Dermis microvascular lymphatic vessel endothelial cell (primary cell): Measurements from ENCODE around the gene AGA. TPM values are rescaled to one million over a fixed set of nuclear protein-coding genes. Genes with fewer than 3 reads are reported as not detected.

ENCODE experiments used
- DNase-seq, 2 donors: peaks; one replicate each; pipeline versions ENCODE4 v3.0.0 to v3.0.0-alpha.2; 2010; ENCODE audit warnings: low read depth in 2 of 2
- total RNA-seq: library from RNA; depleted of rRNA; stranded (reverse); fragments of >200 nt; gene quantifications from 2 replicates; pipeline ENCODE4 v1.2.1, GENCODE V29; 2014

AGA gene
- total RNA-seq, 1 donor from 2014 or later = 28.2 TPM

DNA sequence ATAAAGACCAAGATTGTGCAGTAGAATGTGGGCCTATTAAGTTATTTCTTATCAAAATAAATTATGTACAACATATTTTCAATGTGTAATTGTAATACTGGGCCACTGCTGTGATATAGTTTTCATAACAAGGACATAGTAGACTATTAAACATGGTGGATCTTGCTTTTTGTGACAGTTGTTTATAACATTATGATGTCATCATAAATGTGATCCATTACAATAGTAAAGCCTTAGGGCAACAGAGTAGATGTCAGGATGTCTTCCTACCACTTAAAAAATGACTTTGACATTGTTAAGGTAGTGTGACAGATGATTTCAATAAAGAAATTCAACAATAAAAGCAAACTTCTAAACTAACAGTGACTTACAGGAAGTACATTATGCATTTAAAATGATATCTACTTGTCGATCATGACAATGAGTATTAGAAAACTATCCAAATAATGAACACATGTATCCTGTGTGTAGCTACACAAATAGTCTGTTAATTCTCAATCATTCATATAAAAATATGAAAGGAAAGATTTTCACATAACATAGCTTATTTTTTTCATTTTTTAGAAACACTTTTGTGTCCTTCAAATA is 5.3 kb upstream of the AGA start:
- DNase-seq = no peak

GRCh38 chr4:177446586-177446985 is 4.3 kb upstream of the AGA start:
- no peak for DNase-seq

GRCh38 chr4:177444911-177445736 is 2.9 kb upstream of the AGA start:
- no peak for DNase-seq

DNA sequence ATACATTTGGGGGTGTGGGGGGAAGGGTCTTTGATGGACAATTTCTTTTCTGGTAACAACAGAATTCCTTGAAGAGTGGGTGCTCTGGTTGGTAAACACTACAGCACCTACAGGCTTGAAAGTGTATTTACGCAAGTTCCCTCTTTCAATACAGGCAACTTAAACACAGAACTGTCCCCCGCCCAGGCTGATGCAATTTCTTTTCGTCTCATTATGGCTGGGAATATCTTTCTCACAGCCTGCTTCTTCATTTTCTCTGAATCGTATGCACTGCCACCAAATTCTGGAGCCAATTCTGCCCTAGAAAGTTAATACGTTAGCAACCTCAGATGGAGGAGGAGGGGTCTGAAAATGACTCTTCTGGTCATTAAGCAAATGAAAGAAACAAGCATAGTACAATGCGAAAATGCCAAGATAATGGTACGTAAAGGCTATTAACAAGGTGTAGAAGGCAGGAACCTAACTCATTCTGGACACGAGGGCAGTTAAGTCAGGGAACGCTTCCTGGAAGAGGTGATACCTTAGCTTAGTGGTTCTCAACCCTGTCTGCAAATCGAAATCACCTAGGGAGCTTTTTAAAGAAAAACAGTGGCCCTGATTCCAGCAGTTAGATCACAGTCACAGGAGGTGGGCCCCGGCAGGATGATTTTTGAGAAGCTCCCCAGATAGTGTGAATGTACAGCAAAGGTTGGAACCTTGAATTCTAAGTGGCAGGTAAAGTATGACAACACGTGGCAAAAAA is 1.0 kb downstream of the AGA start:
- DNase-seq = no peak

DNA sequence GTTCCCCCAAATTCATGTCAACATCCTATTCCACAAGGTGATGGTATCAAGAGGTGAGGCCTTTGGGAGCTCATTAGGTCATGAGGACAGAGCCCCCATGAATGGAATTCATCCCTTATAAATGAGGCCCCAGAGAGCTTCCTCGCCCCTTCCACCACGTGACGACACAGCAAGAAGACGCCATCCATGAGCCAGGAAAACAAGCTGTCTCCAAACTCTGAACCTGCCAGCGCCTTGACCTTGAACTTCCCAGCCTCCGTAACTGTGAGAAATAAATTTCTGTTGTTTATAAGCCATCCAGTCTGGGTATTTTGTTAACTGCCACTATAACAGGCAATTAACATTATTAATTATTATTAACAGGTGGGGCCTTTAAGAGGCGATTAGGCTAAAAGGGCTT is 5.8 kb downstream of the AGA start:
- DNase-seq = no peak

- DNase-seq = no peak
These were observed 7.6 kb downstream of the AGA start for GRCh38 chr4:177434667-177435066.

DNA sequence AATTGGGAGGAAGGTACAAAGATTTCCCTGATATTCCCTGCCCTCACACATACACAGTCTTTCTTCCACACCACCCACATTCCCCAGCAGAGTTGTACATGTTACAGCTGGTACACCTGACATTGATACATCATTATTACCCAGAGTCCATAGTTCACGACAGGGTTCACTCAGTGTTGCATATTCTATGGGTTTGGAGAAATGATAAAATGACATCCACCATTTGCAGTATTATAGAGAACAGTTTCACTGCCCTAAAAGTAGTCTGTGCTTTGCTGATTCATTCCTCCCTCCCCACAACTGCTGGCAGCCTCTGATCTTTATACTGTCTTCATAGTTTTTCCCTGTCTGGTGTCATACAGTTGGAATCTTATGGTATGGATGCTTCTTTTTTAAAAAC is 15.0 kb downstream of the AGA start:
- DNase-seq = no peak

- DNase-seq = no peak
These were observed 22.8 kb downstream of the AGA start for GRCh38 chr4:177419434-177419833.

- no peak for DNase-seq
These were observed 28.6 kb downstream of the AGA start for GRCh38 chr4:177413656-177414055.

GRCh38 chr4:177413076-177413475 is 29.2 kb downstream of the AGA start:
- no peak for DNase-seq

- no peak for DNase-seq
These were observed 30.2 kb downstream of the AGA start for GRCh38 chr4:177411996-177412395.

- DNase-seq = no peak
These were observed 31.7 kb downstream of the AGA start for GRCh38 chr4:177410566-177410965.

DNA sequence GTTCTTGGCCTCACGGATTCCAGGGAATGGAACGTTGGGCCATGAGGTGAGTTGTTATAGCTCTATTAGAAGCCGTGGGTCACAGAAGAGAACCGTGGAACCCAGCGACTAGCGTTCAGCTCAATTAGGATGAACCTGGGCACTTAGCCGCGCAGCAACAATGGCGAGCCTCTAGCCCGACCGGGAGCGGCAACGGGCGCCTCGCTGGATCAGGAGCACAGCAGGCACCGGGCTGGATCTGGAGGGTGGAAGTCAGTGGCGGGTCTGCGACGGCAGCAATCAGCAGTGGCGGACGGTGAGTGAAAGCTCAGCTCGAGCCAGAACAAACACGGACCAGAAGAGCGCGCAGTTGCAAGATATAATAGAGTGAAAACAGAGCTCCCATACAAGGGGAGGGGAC is 34.2 kb downstream of the AGA start:
- no peak for DNase-seq

GRCh38 chr4:177405508-177405907 is 36.7 kb downstream of the AGA start:
- no peak for DNase-seq

GRCh38 chr4:177404986-177405385 is 37.3 kb downstream of the AGA start:
- DNase-seq = no peak

GRCh38 chr4:177404342-177404741 is 37.9 kb downstream of the AGA start:
- DNase-seq = no peak

DNA sequence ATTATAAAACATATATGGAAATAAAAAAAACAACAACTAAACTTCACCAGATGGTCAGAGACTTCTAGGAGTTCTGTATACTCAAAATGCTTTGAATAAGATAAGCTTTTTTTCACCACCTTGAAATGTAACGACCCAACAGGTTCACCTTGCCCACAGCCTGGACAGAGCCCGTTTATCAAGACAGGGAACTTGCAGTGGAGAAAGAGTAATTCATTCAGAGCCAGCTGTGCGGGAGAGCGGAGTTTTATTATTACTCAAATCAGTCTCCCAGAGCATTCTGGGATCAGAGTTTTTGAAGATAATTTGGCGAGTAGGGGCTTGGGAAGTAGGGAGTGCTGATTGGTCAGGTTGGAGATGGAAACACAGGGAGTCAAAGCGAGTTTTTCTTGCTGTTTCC is 38.5 kb downstream of the AGA start:
- no peak for DNase-seq

- DNase-seq = no peak
These were observed 40.5 kb downstream of the AGA start for GRCh38 chr4:177401658-177402273.

DNA sequence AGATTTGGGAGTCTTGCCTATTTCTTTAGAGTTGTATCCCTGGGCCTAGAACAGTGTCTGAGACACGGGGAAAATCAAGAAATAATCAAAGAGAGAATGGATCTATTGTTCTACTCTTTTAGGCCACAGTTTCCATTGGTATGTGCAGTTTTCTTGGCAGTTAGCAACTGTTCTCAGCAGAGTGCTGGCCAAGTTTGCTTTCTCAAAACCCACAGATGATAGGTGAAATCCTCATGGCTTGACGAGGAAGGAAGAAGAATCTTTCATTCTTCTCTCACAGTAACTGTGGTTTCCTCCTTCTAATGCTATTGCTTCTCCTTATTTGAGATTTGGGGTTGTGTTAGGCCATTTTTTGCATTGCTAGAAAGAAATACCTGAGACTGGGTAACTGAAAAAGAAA is 42.2 kb downstream of the AGA start:
- no peak for DNase-seq

DNA sequence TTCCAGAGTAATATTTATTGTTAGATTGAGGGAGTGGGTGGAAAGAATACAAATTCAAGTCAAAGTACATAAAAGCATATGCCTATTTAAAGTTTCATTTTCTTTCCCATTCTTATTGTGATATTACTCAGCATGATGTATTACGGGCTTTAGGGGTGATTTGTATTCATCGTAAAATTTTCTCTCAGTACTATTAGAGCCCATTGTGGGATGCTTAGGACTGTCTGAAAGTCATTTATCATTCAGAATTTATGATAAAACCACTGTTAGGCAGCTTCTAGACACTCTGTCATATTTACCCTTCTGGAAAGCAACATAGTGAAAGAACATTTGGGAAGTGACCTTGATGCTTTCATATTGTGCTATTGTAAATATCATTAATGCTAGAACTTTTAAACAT is 45.9 kb downstream of the AGA start:
- DNase-seq = no peak

DNA sequence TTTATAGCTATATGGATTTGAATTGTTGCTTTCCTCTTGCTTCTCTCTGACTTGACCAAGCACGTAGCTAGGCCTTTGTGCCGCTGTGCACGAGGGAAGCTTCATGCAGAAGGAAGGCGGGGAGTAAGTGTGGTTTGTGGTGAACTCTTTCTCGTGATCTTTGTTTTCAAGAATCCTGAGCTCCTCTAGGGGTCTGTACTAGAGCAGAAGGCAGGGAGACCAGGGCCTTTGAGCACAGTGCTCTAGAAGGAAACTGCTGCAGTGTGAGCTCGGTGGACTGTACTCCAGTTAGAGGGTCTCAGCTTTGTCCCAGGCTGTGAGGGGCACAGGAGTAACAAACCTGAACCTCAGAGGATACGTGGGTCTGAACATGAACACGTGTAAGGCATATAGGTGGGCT is 49.0 kb downstream of the AGA start:
- no peak for DNase-seq

DNA sequence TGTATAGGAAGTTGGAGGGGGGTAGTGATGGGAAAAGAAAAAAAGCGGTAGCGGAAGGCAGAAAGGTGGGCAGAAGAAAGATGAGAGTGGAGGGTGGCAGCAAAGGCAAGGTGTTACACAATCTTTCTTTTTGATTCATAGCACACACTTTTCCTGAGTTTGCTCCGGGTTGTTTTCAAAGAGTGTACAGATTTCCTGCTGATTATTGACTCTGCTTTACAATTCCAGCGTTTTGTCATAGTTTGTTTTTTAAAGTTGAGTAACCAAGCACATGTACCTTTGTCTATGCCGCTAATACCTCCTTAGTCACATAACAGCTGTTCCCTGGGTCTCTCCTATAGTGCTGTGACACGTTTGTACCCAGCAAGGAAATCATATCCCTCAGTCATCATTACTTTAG is 50.3 kb downstream of the AGA start:
- no peak for DNase-seq
